ENCODE measurements around the gene MYL6B.

GRCh38 chr12:56154246-56154771, 1.9 kb downstream of the MYL6B start:
- TF ChIP-seq POLR2A (IDR thresholded peaks at IDR 0.05) (no peak), CTCF (IDR thresholded peaks at IDR 0.05) (no peak)

All from vagina (tissue), 2 donors.